ENCODE results near the gene MSL2. TPM values are rescaled to one million over a fixed set of nuclear protein-coding genes. Genes with fewer than 3 reads are reported as not detected.

The MSL2 gene
- total and polyA plus RNA-seq, 9 donors, result 14.3 to 47.9 (median 39.4) TPM

DNA sequence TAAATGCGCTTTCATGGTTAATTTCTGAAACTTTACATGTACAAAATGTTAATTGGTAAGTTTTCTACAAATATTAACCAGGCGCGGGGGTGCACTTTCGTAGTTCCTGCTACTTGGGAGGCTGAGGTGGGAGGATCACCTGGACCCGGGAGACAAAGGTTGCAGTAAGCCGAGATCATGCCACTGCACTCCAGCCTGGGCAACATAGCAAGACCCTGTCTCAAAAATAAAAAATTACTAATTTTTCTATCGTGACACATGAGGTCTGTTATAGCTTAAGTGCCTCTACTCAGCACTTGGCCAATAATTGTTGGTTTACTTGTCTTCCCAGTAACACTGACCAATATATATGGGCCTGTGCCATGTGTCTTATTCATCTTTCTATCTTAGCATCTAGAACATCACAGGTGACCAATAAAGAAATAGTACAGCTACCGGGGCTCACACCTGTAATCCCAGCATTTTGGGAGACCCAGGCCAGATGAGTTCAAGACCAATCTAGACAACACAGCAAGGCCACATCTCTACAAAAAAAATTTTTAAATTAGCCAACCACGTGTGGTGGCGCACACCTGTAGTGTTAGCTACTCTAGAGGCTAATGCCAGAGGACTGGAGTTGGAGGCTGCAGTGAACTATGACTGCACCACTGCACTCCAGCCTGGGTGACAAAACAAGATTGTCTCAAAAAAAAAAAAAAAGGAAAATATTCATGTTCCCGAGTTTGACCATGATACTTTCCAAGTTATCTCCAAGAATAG, 6.1 kb downstream of the MSL2 start:
- WGBS, 3 donors, result 90 to 92% (median 90%) methylated on average over 11 of the region's 11 CpGs
- Histone ChIP-seq H3K9me3 (no peaks in the 10 kb centered on the region), H3K4me1 (ENCODE audit: insufficient read depth) (peaks cover 25% of the 10 kb centered on the region), H3K27me3 (no peaks in the 10 kb centered on the region), H3K36me3 (no peaks in the 10 kb centered on the region), H3K27ac (no peak overlapping the region), H3K4me3 (no peak overlapping the region)
- DNase-seq, result no peak
- intact Hi-C loops (cut with DNase I), result no loop called here
- TF ChIP-seq, protein P1, sequence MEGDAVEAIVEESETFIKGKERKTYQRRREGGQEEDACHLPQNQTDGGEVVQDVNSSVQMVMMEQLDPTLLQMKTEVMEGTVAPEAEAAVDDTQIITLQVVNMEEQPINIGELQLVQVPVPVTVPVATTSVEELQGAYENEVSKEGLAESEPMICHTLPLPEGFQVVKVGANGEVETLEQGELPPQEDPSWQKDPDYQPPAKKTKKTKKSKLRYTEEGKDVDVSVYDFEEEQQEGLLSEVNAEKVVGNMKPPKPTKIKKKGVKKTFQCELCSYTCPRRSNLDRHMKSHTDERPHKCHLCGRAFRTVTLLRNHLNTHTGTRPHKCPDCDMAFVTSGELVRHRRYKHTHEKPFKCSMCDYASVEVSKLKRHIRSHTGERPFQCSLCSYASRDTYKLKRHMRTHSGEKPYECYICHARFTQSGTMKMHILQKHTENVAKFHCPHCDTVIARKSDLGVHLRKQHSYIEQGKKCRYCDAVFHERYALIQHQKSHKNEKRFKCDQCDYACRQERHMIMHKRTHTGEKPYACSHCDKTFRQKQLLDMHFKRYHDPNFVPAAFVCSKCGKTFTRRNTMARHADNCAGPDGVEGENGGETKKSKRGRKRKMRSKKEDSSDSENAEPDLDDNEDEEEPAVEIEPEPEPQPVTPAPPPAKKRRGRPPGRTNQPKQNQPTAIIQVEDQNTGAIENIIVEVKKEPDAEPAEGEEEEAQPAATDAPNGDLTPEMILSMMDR (IDR thresholded peaks at IDR 0.05), result no peak
- no peak for TF ChIP-seq EP300 (IDR thresholded peaks at IDR 0.05)
- TF ChIP-seq POLR2A (IDR thresholded peaks at IDR 0.05), result no peak

DNA sequence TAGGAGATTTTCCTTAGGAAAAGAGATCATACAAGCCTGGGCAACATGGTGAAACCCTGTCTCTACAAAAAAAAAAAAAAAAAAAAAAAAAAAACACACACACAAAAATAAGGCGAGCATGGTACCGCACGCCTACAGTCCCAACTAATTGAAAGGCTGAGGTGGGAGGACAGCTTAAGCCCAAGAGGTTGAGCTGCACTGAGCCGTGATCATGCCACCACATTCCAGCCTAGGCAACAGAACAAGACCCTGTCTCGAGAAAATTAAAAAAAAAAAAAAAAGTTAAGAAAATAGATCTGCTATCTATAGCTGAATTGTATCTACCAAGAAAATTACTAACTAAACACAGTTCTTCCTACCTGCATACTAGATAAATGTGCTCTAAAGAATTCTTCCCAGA, 7.1 kb downstream of the MSL2 start:
- no peaks in the 10 kb centered on the region for H3K36me3 ChIP-seq
- TF ChIP-seq, protein P1 (IDR thresholded peaks at IDR 0.05), result no peak
- TF ChIP-seq EP300 (IDR thresholded peaks at IDR 0.05) (no peak), POLR2A (IDR thresholded peaks at IDR 0.05) (no peak)
- no peak for DNase-seq
- H3K27ac ChIP-seq, result no peak overlapping the region
- intact Hi-C loops (cut with DNase I), result no loop called here
- no peak overlapping the region for H3K4me3 ChIP-seq
- peaks cover 30% of the 10 kb centered on the region for H3K4me1 ChIP-seq (ENCODE audit: insufficient read depth)
- H3K9me3 ChIP-seq, result no peaks in the 10 kb centered on the region
- no peaks in the 10 kb centered on the region for H3K27me3 ChIP-seq
- 79 to 88% (median 84%) methylated on average over 5 of the region's 5 CpGs for WGBS, 3 donors

DNA sequence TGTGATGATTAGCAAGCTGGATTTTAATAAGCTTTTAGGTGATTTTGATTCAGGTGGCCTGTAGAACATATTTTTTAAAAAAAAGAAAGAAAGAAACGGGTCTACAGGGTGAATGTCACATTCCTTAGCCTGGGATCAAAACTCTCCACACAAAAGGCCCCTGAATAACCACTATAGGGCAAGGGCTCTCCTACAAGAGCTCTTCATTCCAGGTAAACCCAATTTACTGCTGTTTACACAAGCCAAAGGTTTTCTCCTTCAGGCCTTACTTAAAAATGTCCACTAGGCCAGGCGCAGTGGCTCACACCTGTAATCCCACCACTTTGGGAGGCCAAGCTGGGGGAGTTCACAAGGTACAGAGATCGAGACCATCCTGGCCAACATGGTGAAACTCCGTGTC, 8.3 kb downstream of the MSL2 start:
- WGBS, 3 donors, result 77 to 82% (median 79%) methylated on average over 4 of the region's 4 CpGs
- Histone ChIP-seq H3K27ac (no peak overlapping the region), H3K4me1 (ENCODE audit: insufficient read depth) (peaks cover 34% of the 10 kb centered on the region), H3K36me3 (no peaks in the 10 kb centered on the region), H3K27me3 (no peaks in the 10 kb centered on the region), H3K9me3 (no peaks in the 10 kb centered on the region), H3K4me3 (no peak overlapping the region)
- TF ChIP-seq EP300 (IDR thresholded peaks at IDR 0.05) (no peak), POLR2A (IDR thresholded peaks at IDR 0.05) (no peak)
- TF ChIP-seq, protein P1 (IDR thresholded peaks at IDR 0.05), result no peak
- intact Hi-C loops (cut with DNase I), result no loop called here
- DNase-seq, result no peak

DNA sequence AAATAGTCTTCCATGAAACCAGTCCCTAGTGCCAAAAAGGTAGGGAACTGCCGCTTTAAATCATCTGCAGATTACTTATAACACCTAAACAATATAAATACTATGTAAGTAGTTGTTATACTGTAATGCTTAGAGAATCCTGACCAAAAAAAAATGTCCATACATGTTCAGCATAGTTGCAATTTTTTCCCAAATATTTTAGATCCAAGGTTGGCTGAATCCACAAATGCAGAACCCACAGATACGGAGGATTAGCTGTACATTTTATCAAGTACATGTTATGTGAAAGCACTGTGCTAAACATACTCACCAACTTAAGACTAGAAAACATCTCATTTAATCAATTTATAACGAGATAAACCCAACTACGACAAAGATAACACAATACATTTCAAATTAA, 9.3 kb downstream of the MSL2 start:
- WGBS, 3 donors, result 30 to 35% (median 32%) methylated on average over 4 of the region's 4 CpGs
- H3K27me3 ChIP-seq, result no peaks in the 10 kb centered on the region
- intact Hi-C loops (cut with DNase I), result no loop called here
- DNase-seq, result no peak
- no peaks in the 10 kb centered on the region for H3K36me3 ChIP-seq
- H3K4me1 ChIP-seq (ENCODE audit: insufficient read depth), result peaks cover 34% of the 10 kb centered on the region
- H3K9me3 ChIP-seq, result no peaks in the 10 kb centered on the region
- TF ChIP-seq, protein P1 (IDR thresholded peaks at IDR 0.05), result no peak
- TF ChIP-seq POLR2A (IDR thresholded peaks at IDR 0.05) (no peak), EP300 (IDR thresholded peaks at IDR 0.05) (no peak)
- no peak overlapping the region for H3K27ac ChIP-seq
- no peak overlapping the region for H3K4me3 ChIP-seq

Measured in ovary (tissue), 9 donors.